ENCODE measurements around the gene CRTAP.

GRCh38 chr3:33139996-33140395, 26.2 kb downstream of the CRTAP start:
- TF ChIP-seq MAX (IDR thresholded peaks at IDR 0.05) (no peak), RAD21 (IDR thresholded peaks at IDR 0.05; ENCODE audit: low read depth) (no peak), YY1 (IDR thresholded peaks at IDR 0.05; ENCODE audit: extremely low read depth, insufficient replicate concordance, low read depth, low read length) (no peak), CTCF (IDR thresholded peaks at IDR 0.05 in 2 of 3, conservative IDR thresholded peaks at IDR 0.05 in 1 of 3; ENCODE audit: borderline replicate concordance in 1 of 3, insufficient read depth in 1 of 3, low read depth in 2 of 3, low read length in 2 of 3) (no peak)
